Measurements from ENCODE around the gene SNX8. TPM values are rescaled to one million over a fixed set of nuclear protein-coding genes. Genes with fewer than 3 reads are reported as not detected.
A peak's percentile ranks its signal among the peaks of the same experiment; 100 is the strongest.

Gene SNX8
- total and polyA plus RNA-seq, 2 of the 4 experiments (the other 2 are of a cell fraction): 7.7 to 55.9 TPM

DNA sequence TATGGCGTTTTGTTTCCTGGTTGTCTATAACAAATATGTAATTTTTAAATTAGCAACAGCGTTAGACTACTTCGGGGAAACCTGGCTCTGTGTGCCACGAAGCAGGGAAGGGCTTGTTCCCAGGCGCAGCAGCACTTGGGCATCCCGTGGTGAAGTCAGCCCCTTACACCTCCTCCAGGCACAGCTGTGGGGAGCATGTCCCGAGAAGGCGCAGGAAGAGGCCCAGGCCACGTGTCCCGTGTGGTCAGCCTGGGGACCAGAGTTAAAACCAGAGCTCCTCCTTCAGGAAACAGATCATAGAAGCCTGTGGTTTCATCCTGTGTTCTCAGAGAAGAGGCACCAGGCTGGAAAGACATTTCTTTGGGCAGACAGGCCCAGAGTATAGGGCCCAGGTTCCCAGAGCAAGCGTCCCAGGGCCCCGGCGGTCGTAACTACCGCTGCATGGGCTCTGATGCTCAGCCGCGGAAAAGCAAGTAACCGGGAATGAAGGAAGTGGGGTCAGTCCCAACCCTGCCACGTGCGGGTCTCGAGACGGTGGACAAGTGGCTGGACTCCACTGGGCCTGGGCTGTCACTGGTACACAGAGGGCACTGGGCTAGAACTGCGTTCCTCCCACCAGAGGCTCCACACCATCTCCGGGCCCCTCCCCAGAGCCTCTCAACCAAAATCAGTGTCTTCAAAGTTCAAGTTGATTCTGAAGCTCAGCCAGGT lies 65.1 kb downstream of the SNX8 start:
- H3K4me1 ChIP-seq (ENCODE audit: control insufficient read depth, insufficient read depth, low read length): peaks cover 16% of the 10 kb centered on the region
- peak overlapping the region; percentile 77 for H2BK5ac ChIP-seq (ENCODE audit: low read depth, low read length, poor library complexity, severe bottlenecking)
- peak; percentile 97 for DNase-seq
- dilution Hi-C loops (cut with HindIII; ENCODE audit: low sequenced_read_pairs, unreplicated experiment): no loop called here
- in situ Hi-C loops (cut with MboI; ENCODE audit: low sequenced_read_pairs): no loop called here
- WGBS, 2 experiments (ENCODE audit: extremely low coverage in 2 of 2, insufficient read length in 1 of 2): 59% methylated on average over 17 of the region's 24 CpGs; no CpG with 5 or more reads in 1 of the 2 experiments
- peak overlapping the region; percentile 90 for H2BK20ac ChIP-seq (ENCODE audit: low read depth, low read length)
- peaks cover 2% of the 10 kb centered on the region; the same call in 1 of the 2 replicates for H3K36me3 ChIP-seq (ENCODE audit: control insufficient read depth, insufficient read depth, low read length)
- peak overlapping the region; percentile 100 for H2AK5ac ChIP-seq (ENCODE audit: low read depth, low read length)
- CTCF ChIA-PET: interaction anchor here (1.1 to 1.8 kb wide), 2 partner anchors 69 to 99 kb away, joined by 3 to 9 read pairs; no protein-coding TSS in a partner anchor
- no peaks in the 10 kb centered on the region for H4K20me1 ChIP-seq (ENCODE audit: insufficient read depth, low read length)
- ATAC-seq (ENCODE audit: low read depth): peak; percentile 95
- no TSS peak for BruUV-seq (replicated peaks)
- peaks cover 20% of the 10 kb centered on the region for H3K9me1 ChIP-seq (ENCODE audit: insufficient read depth, low read length)
- H2BK15ac ChIP-seq (ENCODE audit: low read depth, low read length): peak overlapping the region; percentile 82; the same call in 2 of the 3 replicates
- H4K91ac ChIP-seq (ENCODE audit: insufficient read depth, low read depth, low read length): peak overlapping the region; percentile 94
- peak overlapping the region; percentile 84 for H3K56ac ChIP-seq (ENCODE audit: extremely low read depth, insufficient read depth, low read length)
- no peaks in the 10 kb centered on the region for H3K9me3 ChIP-seq (ENCODE audit: control insufficient read depth, insufficient read depth, low read length)
- peak overlapping the region; percentile 57 for H4K5ac ChIP-seq (ENCODE audit: low read depth, low read length)
- peaks cover 0 to 45% of the 10 kb centered on the region in 2 experiments; a peak in 2 of 4 replicates for H3K79me1 ChIP-seq (ENCODE audit: low read depth in 1 of 2, low read length in 2 of 2)
- intact Hi-C loops (cut with micrococcal nuclease): loop anchor here (5.0 kb wide), 2 partner anchors 63 to 218 kb away; partner anchors contain the start of gene SNX8
- peak overlapping the region; percentile 94 for H3K14ac ChIP-seq (replicated peaks; ENCODE audit: low read depth, low read length)
- peak overlapping the region; percentile 47 for H3K23ac ChIP-seq (ENCODE audit: low read depth, low read length)
- H2AFZ ChIP-seq (replicated peaks; ENCODE audit: low read length, poor library complexity): peak overlapping the region; percentile 92
- H3K9ac ChIP-seq (ENCODE audit: low read depth, low read length): peak overlapping the region; percentile 37
- no peak overlapping the region for H3K4me3 ChIP-seq (ENCODE audit: insufficient read depth, low read depth, low read length)
- POLR2A ChIA-PET (ENCODE audit: unreplicated experiment): interaction anchor here (0.6 to 1.0 kb wide), 6 partner anchors 10 to 99 kb away, joined by 3 to 10 read pairs (median 3); no protein-coding TSS in a partner anchor
- H3K27ac ChIP-seq (ENCODE audit: insufficient read depth, low read length): peak overlapping the region; percentile 76
- H3K4me2 ChIP-seq (ENCODE audit: low read depth, low read length): peak overlapping the region; percentile 1
- H2AK9ac ChIP-seq (replicated peaks; ENCODE audit: low read depth, low read length, poor library complexity): peak overlapping the region; percentile 63
- peak overlapping the region; percentile 87 for H2BK120ac ChIP-seq (ENCODE audit: low read depth, low read length)
- H4K8ac ChIP-seq (ENCODE audit: low read depth in 2 of 2, low read length in 2 of 2): peak overlapping the region; percentile 69 to 95
- H3K4ac ChIP-seq (ENCODE audit: low read depth, low read length): peak overlapping the region; percentile 93
- peak overlapping the region; percentile 2 for H3K18ac ChIP-seq (ENCODE audit: low read depth, low read length)
- H3K27me3 ChIP-seq (ENCODE audit: control insufficient read depth, insufficient read depth, low read length): no peaks in the 10 kb centered on the region
- no peak for TF ChIP-seq MAFK (IDR thresholded peaks at IDR 0.05; ENCODE audit: low read depth, low read length)
- TF ChIP-seq, protein P1, sequence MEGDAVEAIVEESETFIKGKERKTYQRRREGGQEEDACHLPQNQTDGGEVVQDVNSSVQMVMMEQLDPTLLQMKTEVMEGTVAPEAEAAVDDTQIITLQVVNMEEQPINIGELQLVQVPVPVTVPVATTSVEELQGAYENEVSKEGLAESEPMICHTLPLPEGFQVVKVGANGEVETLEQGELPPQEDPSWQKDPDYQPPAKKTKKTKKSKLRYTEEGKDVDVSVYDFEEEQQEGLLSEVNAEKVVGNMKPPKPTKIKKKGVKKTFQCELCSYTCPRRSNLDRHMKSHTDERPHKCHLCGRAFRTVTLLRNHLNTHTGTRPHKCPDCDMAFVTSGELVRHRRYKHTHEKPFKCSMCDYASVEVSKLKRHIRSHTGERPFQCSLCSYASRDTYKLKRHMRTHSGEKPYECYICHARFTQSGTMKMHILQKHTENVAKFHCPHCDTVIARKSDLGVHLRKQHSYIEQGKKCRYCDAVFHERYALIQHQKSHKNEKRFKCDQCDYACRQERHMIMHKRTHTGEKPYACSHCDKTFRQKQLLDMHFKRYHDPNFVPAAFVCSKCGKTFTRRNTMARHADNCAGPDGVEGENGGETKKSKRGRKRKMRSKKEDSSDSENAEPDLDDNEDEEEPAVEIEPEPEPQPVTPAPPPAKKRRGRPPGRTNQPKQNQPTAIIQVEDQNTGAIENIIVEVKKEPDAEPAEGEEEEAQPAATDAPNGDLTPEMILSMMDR (conservative IDR thresholded peaks at IDR 0.05; ENCODE audit: low read depth, low read length): peak; percentile 39
- no peak for TF ChIP-seq RFX5 (IDR thresholded peaks at IDR 0.05; ENCODE audit: low read depth, low read length)
- TF ChIP-seq MXI1 (IDR thresholded peaks at IDR 0.05; ENCODE audit: borderline replicate concordance, low read depth, low read length): peak; percentile 98
- TF ChIP-seq, protein P2, sequence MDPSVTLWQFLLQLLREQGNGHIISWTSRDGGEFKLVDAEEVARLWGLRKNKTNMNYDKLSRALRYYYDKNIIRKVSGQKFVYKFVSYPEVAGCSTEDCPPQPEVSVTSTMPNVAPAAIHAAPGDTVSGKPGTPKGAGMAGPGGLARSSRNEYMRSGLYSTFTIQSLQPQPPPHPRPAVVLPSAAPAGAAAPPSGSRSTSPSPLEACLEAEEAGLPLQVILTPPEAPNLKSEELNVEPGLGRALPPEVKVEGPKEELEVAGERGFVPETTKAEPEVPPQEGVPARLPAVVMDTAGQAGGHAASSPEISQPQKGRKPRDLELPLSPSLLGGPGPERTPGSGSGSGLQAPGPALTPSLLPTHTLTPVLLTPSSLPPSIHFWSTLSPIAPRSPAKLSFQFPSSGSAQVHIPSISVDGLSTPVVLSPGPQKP (IDR thresholded peaks at IDR 0.05; ENCODE audit: borderline replicate concordance, low read depth, low read length): no peak
- peak; percentile 41; the same call in 1 of the 2 replicates for TF ChIP-seq POLR2A (IDR thresholded peaks at IDR 0.05; ENCODE audit: low read depth, low read length)
- no peak for TF ChIP-seq CHD1 (IDR thresholded peaks at IDR 0.05; ENCODE audit: low read depth, low read length)
- peak; percentile 45 for TF ChIP-seq RAD21 (IDR thresholded peaks at IDR 0.05; ENCODE audit: low read length)
- peak; percentile 57; the same call in 1 of the 2 replicates for TF ChIP-seq MAZ (IDR thresholded peaks at IDR 0.05; ENCODE audit: borderline replicate concordance, low read depth, low read length)
- no peak for TF ChIP-seq RCOR1 (IDR thresholded peaks at IDR 0.05; ENCODE audit: insufficient replicate concordance, low read length)
- no peak for TF ChIP-seq NFE2L2 (IDR thresholded peaks at IDR 0.05; ENCODE audit: low read depth, low read length)
- 0 out of 2 replicates have a peak, but pooled peaks have one; percentile 32 for TF ChIP-seq BHLHE40 (IDR thresholded peaks at IDR 0.05; ENCODE audit: low read depth, low read length)
- TF ChIP-seq CEBPB (IDR thresholded peaks at IDR 0.05; ENCODE audit: low read depth, low read length): no peak
- peak; percentile 23; the same call in 1 of the 2 replicates for TF ChIP-seq SMC3 (IDR thresholded peaks at IDR 0.05; ENCODE audit: low read depth, low read length)
- no peak for TF ChIP-seq FOS (IDR thresholded peaks at IDR 0.05; ENCODE audit: low read depth, low read length)

Data from IMR-90 (cell line).